Transverse colon (tissue), 4 donors: ENCODE results near the gene CFHR3. TPM values are rescaled to one million over a fixed set of nuclear protein-coding genes. Genes with fewer than 3 reads are reported as not detected.
"Not testable (repeated sequence)": the region's sequence is repeated elsewhere in the genome, so short reads cannot be mapped to it uniquely, and the experiment has no call there.

Experiments used
- DNase-seq: peaks from one replicate; pipeline ENCODE4 v3.0.0-alpha.2; 2019
- H3K27ac ChIP-seq, 4 donors: fragments of 200-600 bp; sonication (generic); 2 replicates each; pipeline ENCODE4 v1.5.1; 2016 to 2018; ENCODE audit warnings: inconsistent platforms in 4 of 4
- H3K27me3 ChIP-seq: fragments of 200-600 bp; sonication (generic); 2 replicates; pipeline ENCODE4 v1.5.1; 2017; ENCODE audit warnings: inconsistent platforms
- H3K36me3 ChIP-seq, 4 donors: fragments of 200-600 bp; sonication (generic); 2 replicates each; pipeline ENCODE4 v1.5.1; 2017 to 2019; ENCODE audit warnings: inconsistent platforms in 4 of 4
- H3K4me1 ChIP-seq, 4 donors: fragments of 200-600 bp; sonication (generic); 2 replicates each; pipeline ENCODE4 v1.5.1; 2017 to 2020; ENCODE audit warnings: inconsistent platforms in 4 of 4
- H3K4me3 ChIP-seq, 4 donors: fragments of 200-600 bp; sonication (generic); 1 replicate in 1 of 4; 2 replicates in 3 of 4; pipeline versions ENCODE4 v1.5.1 to v1.6.1; 2017 to 2019; ENCODE audit warnings: inconsistent platforms in 4 of 4
- H3K9me3 ChIP-seq, 2 donors: fragments of 200-600 bp; sonication (generic); 2 replicates each; pipeline ENCODE4 v1.5.1; 2017 to 2019; ENCODE audit warnings: inconsistent platforms in 2 of 2
- CTCF ChIP-seq, 5 experiments: fragments of 200-600 bp in 3 of 5; fragments of 450-650 bp in 2 of 5; sonication (generic) in 3 of 5; IDR thresholded peaks; 1 replicate in 2 of 5; 2 replicates in 3 of 5; pipeline ENCODE4 v1.5.1; 2016 to 2017; ENCODE audit warnings: antibody characterized with exemption in 5 of 5, inconsistent platforms in 3 of 5, mild to moderate bottlenecking in 2 of 5, moderate library complexity in 1 of 5
- EP300 ChIP-seq: sonication (generic); formaldehyde crosslinking; IDR thresholded peaks from one replicate; pipeline ENCODE4 v1.6.1; 2017; ENCODE audit warnings: antibody characterized with exemption, low read depth
- POLR2A ChIP-seq: fragments of 450-650 bp; IDR thresholded peaks from one replicate; pipeline ENCODE4 v1.6.1; 2016; ENCODE audit warnings: antibody characterized with exemption, mild to moderate bottlenecking, moderate library complexity
- POLR2AphosphoS5 ChIP-seq, 3 donors: sonication (generic); formaldehyde crosslinking; IDR thresholded peaks; one replicate each; pipeline ENCODE4 v1.6.1; 2016; ENCODE audit warnings: antibody characterized with exemption in 3 of 3
- WGBS, 2 donors: methylation state at CpG; one replicate each; pipeline ENCODE4 v1.1.5; 2018; ENCODE audit warnings: low coverage in 1 of 2; 5-methylcytosine and 5-hydroxymethylcytosine counted together
- in situ Hi-C, 4 donors: fragments of 200-750 bp; cut with MboI; loops; one replicate each; pipeline versions ENCODE4 v1.15.0 to v1.15.1; 2017; ENCODE audit warnings: low sequenced_read_pairs in 3 of 4, low pct_ligation_motif_present in 1 of 4, low pct_unique_long_range_greater_than_20kb in 1 of 4
- intact Hi-C: fragments of 100-400 bp; cut with DNase I; formaldehyde crosslinking; loops from one replicate; pipeline ENCODE4 v1.15.1; 2023; ENCODE audit warnings: low total_unique reads
- total RNA-seq, 4 donors: library from RNA; depleted of rRNA; stranded (reverse); fragments of >200 nt; gene quantifications; one replicate each; pipeline ENCODE4 v1.1.0, GENCODE V29; 2016

The CFHR3 gene
- total RNA-seq, 4 donors from 2014 or later, result 0.32 to 0.55 TPM; not detected in 2

- no peak for TF ChIP-seq CTCF (IDR thresholded peaks at IDR 0.05)
- TF ChIP-seq POLR2AphosphoS5 (IDR thresholded peaks at IDR 0.05), result no peak
- TF ChIP-seq POLR2A, result no peak
- no peaks in the 10 kb centered on the region for H3K27me3 ChIP-seq
- no peak overlapping the region for H3K4me3 ChIP-seq
- no peaks in the 10 kb centered on the region for H3K36me3 ChIP-seq
- in situ Hi-C loops, result loop anchor here in 1 of 4 donors (5.0 kb wide), 1 partner anchor 124 kb away; no protein-coding TSS in a partner anchor
- no peaks in the 10 kb centered on the region for H3K4me1 ChIP-seq
- no peaks in the 10 kb centered on the region for H3K9me3 ChIP-seq
- DNase-seq, result no peak
- no peak overlapping the region for H3K27ac ChIP-seq
- WGBS, 2 donors, result 17 to 64% methylated on average over 2 of the region's 2 CpGs
- intact Hi-C loops, result no loop called here
Measured at GRCh38 chr1:196797891-196798290, 23.3 kb downstream of the CFHR3 start.

- H3K4me1 ChIP-seq, H3K27me3 ChIP-seq, in situ Hi-C loops, H3K36me3 ChIP-seq, H3K27ac ChIP-seq, DNase-seq, intact Hi-C loops, H3K9me3 ChIP-seq, H3K4me3 ChIP-seq: not testable (repeated sequence)
- 71 to 84% methylated on average over 1 of the region's 1 CpG for WGBS, 2 donors
Measured at GRCh38 chr1:196801920-196802319, 27.3 kb downstream of the CFHR3 start.

- TF ChIP-seq EP300 (no peak), CTCF (IDR thresholded peaks at IDR 0.05) (no peak), POLR2AphosphoS5 (IDR thresholded peaks at IDR 0.05) (no peak), POLR2A (no peak)
- no peaks in the 10 kb centered on the region for H3K4me1 ChIP-seq
- intact Hi-C loops, result no loop called here
- no peaks in the 10 kb centered on the region for H3K36me3 ChIP-seq
- 87% methylated on average over 22 of the region's 22 CpGs; no CpG with 5 or more reads in 1 of the 2 donors for WGBS, 2 donors
- in situ Hi-C loops, result no loop called here
- H3K9me3 ChIP-seq, result no peaks in the 10 kb centered on the region
- H3K4me3 ChIP-seq, result no peak overlapping the region
- no peak overlapping the region for H3K27ac ChIP-seq
- no peak for DNase-seq
- H3K27me3 ChIP-seq, result no peaks in the 10 kb centered on the region
Measured at GRCh38 chr1:196808529-196809235, 34.0 kb downstream of the CFHR3 start.

GRCh38 chr1:196817442-196817841 lies 42.8 kb downstream of the CFHR3 start:
- in situ Hi-C loops, H3K27me3 ChIP-seq, DNase-seq, H3K4me1 ChIP-seq, intact Hi-C loops, H3K9me3 ChIP-seq, H3K36me3 ChIP-seq, H3K27ac ChIP-seq, H3K4me3 ChIP-seq: not testable (repeated sequence)
- WGBS, 2 donors, result 69% methylated on average over 6 of the region's 6 CpGs; no CpG with 5 or more reads in 1 of the 2 donors

DNA sequence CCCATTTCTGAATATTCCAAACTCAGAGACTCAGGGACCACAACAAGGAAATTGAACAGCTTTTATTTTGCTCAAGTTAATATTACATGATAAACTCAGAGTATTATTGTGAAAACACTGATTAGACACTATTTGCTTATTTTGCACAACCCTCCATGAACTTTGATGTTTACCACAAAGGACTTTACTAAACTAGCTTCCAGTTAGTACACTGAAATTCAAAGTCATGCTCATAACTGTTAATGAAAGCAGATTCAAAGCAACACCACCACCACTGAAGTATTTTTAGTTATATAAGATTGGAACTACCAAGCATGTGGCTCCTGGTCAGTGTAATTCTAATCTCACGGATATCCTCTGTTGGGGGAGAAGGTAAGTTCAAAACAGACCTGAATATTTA lies 44.9 kb downstream of the CFHR3 start, which contains the start of gene CFHR1:
TSS of gene CFHR1 (plus strand) at position 201 of the 400 bp plus-strand sequence. CDS start at position 315, 114 bp downstream.
- H3K4me1 ChIP-seq, H3K9me3 ChIP-seq, H3K36me3 ChIP-seq, intact Hi-C loops, DNase-seq, H3K4me3 ChIP-seq, H3K27me3 ChIP-seq, in situ Hi-C loops, H3K27ac ChIP-seq: not testable (repeated sequence)
- no CpG with 5 or more reads among the region's 1 CpG for WGBS, 2 donors

GRCh38 chr1:196827860-196828259 lies 53.2 kb downstream of the CFHR3 start:
- intact Hi-C loops, H3K9me3 ChIP-seq, H3K4me1 ChIP-seq, H3K27ac ChIP-seq, H3K36me3 ChIP-seq, DNase-seq, in situ Hi-C loops, H3K4me3 ChIP-seq, H3K27me3 ChIP-seq: not testable (repeated sequence)
- TF ChIP-seq CTCF (IDR thresholded peaks at IDR 0.05), result peak in 2 of 5 experiments; percentile 9 to 33
- WGBS, 2 donors, result 2 to 5% methylated on average over 4 of the region's 4 CpGs
